Measurements from ENCODE around the gene CAB39.

The CAB39 gene

GRCh38 chr2:230668184-230668938 is 44.3 kb upstream of the CAB39 start:
- no peak for DNase-seq (ENCODE audit: low read depth)
- TF ChIP-seq CTCF (IDR thresholded peaks at IDR 0.05; ENCODE audit: low read length, missing control alignments) = no peak
- H3K4me3 ChIP-seq (replicated peaks; ENCODE audit: low read depth, low read length) = no peak overlapping the region

DNA sequence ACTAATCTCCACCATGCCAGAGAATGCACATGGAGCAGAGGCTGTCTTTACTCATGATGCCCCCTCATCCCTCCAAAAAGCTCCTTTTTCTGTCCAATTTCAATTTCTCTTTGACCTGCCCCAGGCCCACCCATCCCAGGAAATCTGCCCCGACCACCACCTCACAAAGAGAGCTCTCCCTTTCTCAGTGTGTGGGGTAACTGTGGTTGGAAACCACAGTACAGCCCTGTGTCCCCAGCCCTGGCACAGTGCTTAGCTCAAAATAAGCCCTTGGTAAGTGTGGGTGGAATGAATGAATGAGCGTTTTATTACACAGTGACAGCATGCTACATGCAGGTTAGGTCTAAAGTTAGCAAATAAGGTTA is 43.7 kb upstream of the CAB39 start:
- no peak for TF ChIP-seq CTCF (IDR thresholded peaks at IDR 0.05; ENCODE audit: low read length, missing control alignments)
- no peak overlapping the region for H3K4me3 ChIP-seq (replicated peaks; ENCODE audit: low read depth, low read length)
- DNase-seq (ENCODE audit: low read depth) = no peak

DNA sequence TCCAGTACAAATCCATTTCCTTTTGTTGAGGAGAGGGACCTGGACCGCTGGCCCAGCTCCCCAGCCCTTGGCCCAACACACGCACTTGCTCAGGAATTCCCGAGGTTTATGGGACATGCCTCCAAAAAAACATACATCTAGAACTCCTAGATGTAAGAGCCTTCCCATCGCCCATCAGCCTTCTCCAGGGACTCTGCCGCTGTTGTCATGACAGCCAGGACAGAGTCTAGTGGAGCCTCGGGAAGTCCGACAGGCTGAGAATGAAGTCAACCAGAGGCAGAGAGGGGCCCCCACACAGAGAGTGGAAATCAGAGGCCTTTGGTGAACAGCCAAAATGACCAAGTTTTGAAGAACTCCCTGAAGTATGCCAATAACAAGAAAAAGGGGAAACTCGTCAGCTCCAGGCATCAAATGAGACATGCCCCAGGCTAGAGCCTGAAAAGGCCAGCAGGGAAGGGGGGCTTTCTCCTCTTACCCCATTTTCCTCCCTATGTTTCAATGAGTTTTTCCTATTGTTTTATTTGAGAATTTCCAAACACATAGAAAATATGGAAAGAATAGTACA is 43.2 kb upstream of the CAB39 start:
- no peak for DNase-seq (ENCODE audit: low read depth)
- no peak for TF ChIP-seq CTCF (IDR thresholded peaks at IDR 0.05; ENCODE audit: low read length, missing control alignments)
- no peak overlapping the region for H3K4me3 ChIP-seq (replicated peaks; ENCODE audit: low read depth, low read length)

GRCh38 chr2:230671117-230671516 is 41.5 kb upstream of the CAB39 start:
- H3K4me3 ChIP-seq (replicated peaks; ENCODE audit: low read depth, low read length) = no peak overlapping the region
- DNase-seq (ENCODE audit: low read depth) = no peak
- no peak for TF ChIP-seq CTCF (IDR thresholded peaks at IDR 0.05; ENCODE audit: low read length, missing control alignments)

- TF ChIP-seq CTCF (IDR thresholded peaks at IDR 0.05; ENCODE audit: low read length, missing control alignments) = no peak
- no peak overlapping the region for H3K4me3 ChIP-seq (replicated peaks; ENCODE audit: low read depth, low read length)
- DNase-seq (ENCODE audit: low read depth) = no peak
These were observed 39.8 kb upstream of the CAB39 start for GRCh38 chr2:230672836-230673235.

DNA sequence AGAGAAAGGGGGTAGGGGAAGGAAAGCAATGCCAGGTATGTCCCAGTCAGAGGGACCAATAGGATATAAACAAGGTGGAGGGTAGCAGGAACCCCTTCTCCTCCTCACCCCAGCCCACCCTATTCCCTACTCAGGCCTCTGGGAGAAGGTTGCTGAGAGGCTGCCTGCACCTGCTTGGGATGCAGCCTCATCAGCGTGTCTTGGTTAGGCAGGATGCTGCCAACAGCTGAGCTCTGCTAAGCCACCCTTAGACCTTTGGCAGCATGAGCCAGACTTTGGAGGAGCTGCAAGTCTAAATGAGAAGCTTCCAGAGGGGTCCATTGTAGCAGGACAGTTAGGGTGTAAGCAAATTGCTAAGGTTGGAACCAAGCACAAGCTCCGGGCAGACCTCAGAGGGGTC is 38.2 kb upstream of the CAB39 start:
- TF ChIP-seq CTCF (IDR thresholded peaks at IDR 0.05; ENCODE audit: low read length, missing control alignments) = no peak
- no peak for DNase-seq (ENCODE audit: low read depth)
- H3K4me3 ChIP-seq (replicated peaks; ENCODE audit: low read depth, low read length) = no peak overlapping the region

All from fibroblast of pulmonary artery (primary cell).